Tibial nerve (tissue), 4 donors: ENCODE results near the gene SYNCRIP. TPM values are rescaled to one million over a fixed set of nuclear protein-coding genes. Genes with fewer than 3 reads are reported as not detected.
A peak's percentile ranks its signal among the peaks of the same experiment; 100 is the strongest.

Source experiments
- DNase-seq, 2 donors: peaks; one replicate each; pipeline ENCODE4 v3.0.0-alpha.2; 2019; ENCODE audit warnings: low spot score in 2 of 2
- H3K27ac ChIP-seq, 4 donors: fragments of 200-600 bp; sonication (generic) in 3 of 4; one replicate each; pipeline ENCODE4 v1.5.1; 2017 to 2019; ENCODE audit warnings: mild to moderate bottlenecking in 1 of 4
- H3K27me3 ChIP-seq, 2 donors: fragments of 200-600 bp; sonication (generic) in 1 of 2; one replicate each; pipeline versions ENCODE4 v1.5.1 to v1.6.0; 2017 to 2019
- H3K36me3 ChIP-seq, 3 donors: fragments of 200-600 bp; sonication (generic); one replicate each; pipeline ENCODE4 v1.5.1; 2018 to 2019
- H3K4me1 ChIP-seq, 4 donors: fragments of 200-600 bp; sonication (generic) in 3 of 4; one replicate each; pipeline ENCODE4 v1.5.1; 2017 to 2019
- H3K4me3 ChIP-seq, 4 donors: fragments of 200-600 bp; sonication (generic) in 3 of 4; one replicate each; pipeline ENCODE4 v1.5.1; 2017 to 2019; ENCODE audit warnings: mild to moderate bottlenecking in 1 of 4, moderate library complexity in 1 of 4
- H3K9me3 ChIP-seq, 4 donors: fragments of 200-600 bp; sonication (generic) in 3 of 4; one replicate each; pipeline ENCODE4 v1.5.1; 2017 to 2019
- CTCF ChIP-seq, 5 experiments: fragments of 200-600 bp in 3 of 5; fragments of 450-650 bp in 2 of 5; sonication (generic) in 3 of 5; IDR thresholded peaks; one replicate each; pipeline ENCODE4 v1.5.1; 2016 to 2019; ENCODE audit warnings: antibody characterized with exemption in 5 of 5, mild to moderate bottlenecking in 3 of 5, moderate library complexity in 2 of 5
- EP300 ChIP-seq, 2 donors: sonication (generic); formaldehyde crosslinking; IDR thresholded peaks; one replicate each; pipeline ENCODE4 v1.6.1; 2017; ENCODE audit warnings: antibody characterized with exemption in 2 of 2, mild to moderate bottlenecking in 1 of 2
- POLR2A ChIP-seq, 2 donors: fragments of 450-650 bp; IDR thresholded peaks; one replicate each; pipeline ENCODE4 v1.6.1; 2017; ENCODE audit warnings: antibody characterized with exemption in 2 of 2, mild to moderate bottlenecking in 2 of 2, moderate library complexity in 2 of 2
- WGBS, 2 donors: methylation state at CpG; one replicate each; pipeline ENCODE4 v1.1.5; 2018; 5-methylcytosine and 5-hydroxymethylcytosine counted together
- total RNA-seq, 4 donors: library from RNA; depleted of rRNA; stranded (reverse); fragments of >200 nt; gene quantifications; one replicate each; pipeline ENCODE4 v1.1.0, GENCODE V29; 2016

The SYNCRIP gene
- total RNA-seq, 4 donors from 2014 or later = 51.5 to 64.7 (median 53.2) TPM

GRCh38 chr6:85669735-85670194 lies 27.1 kb upstream of the SYNCRIP start:
- TF ChIP-seq POLR2A (IDR thresholded peaks at IDR 0.05) (no peak), CTCF (IDR thresholded peaks at IDR 0.05) (no peak), EP300 (IDR thresholded peaks at IDR 0.05) (no peak)
- Histone ChIP-seq H3K27me3 (no peaks in the 10 kb centered on the region), H3K27ac (peak overlapping the region in 1 of 4 donors; percentile 28), H3K4me3 (no peak overlapping the region), H3K4me1 (peaks cover 0 to 39% (median 12%) of the 10 kb centered on the region in 4 donors), H3K9me3 (peaks cover 0 to 4% (median 0%) of the 10 kb centered on the region in 4 donors), H3K36me3 (peaks cover 0 to 40% (median 0%) of the 10 kb centered on the region in 3 donors)
- 42 to 44% methylated on average over 4 of the region's 4 CpGs for WGBS, 2 donors
- no peak for DNase-seq

GRCh38 chr6:85662251-85662650 lies 19.6 kb upstream of the SYNCRIP start:
- H3K4me3 ChIP-seq = no peak overlapping the region
- no peaks in the 10 kb centered on the region for H3K4me1 ChIP-seq
- H3K27ac ChIP-seq = no peak overlapping the region
- no peak for DNase-seq
- no peaks in the 10 kb centered on the region for H3K27me3 ChIP-seq
- peaks cover 0 to 76% (median 0%) of the 10 kb centered on the region in 3 donors for H3K36me3 ChIP-seq
- H3K9me3 ChIP-seq = peaks cover 0 to 10% (median 0%) of the 10 kb centered on the region in 4 donors
- TF ChIP-seq POLR2A (IDR thresholded peaks at IDR 0.05) (no peak), EP300 (IDR thresholded peaks at IDR 0.05) (no peak), CTCF (IDR thresholded peaks at IDR 0.05) (no peak)

- 73 to 79% methylated on average over 6 of the region's 6 CpGs for WGBS, 2 donors
- peaks cover 0 to 57% (median 0%) of the 10 kb centered on the region in 3 donors for H3K36me3 ChIP-seq
- TF ChIP-seq EP300 (IDR thresholded peaks at IDR 0.05) (no peak), CTCF (IDR thresholded peaks at IDR 0.05) (no peak), POLR2A (IDR thresholded peaks at IDR 0.05) (no peak)
- no peak overlapping the region for H3K27ac ChIP-seq
- no peaks in the 10 kb centered on the region for H3K4me1 ChIP-seq
- DNase-seq = no peak
- no peak overlapping the region for H3K4me3 ChIP-seq
- H3K9me3 ChIP-seq = peaks cover 0 to 8% (median 0%) of the 10 kb centered on the region in 4 donors
- H3K27me3 ChIP-seq = no peaks in the 10 kb centered on the region
Observed at GRCh38 chr6:85660181-85660611, 17.5 kb upstream of the SYNCRIP start.

- no peaks in the 10 kb centered on the region for H3K27me3 ChIP-seq
Observed at GRCh38 chr6:85650606-85651005, 7.9 kb upstream of the SYNCRIP start.

More at GRCh38 chr6:85650606-85651005, 7.9 kb upstream of the SYNCRIP start:
- H3K36me3 ChIP-seq = peaks cover 0 to 4% (median 0%) of the 10 kb centered on the region in 3 donors
- TF ChIP-seq CTCF (IDR thresholded peaks at IDR 0.05) (no peak), POLR2A (IDR thresholded peaks at IDR 0.05) (no peak), EP300 (IDR thresholded peaks at IDR 0.05) (no peak)
- DNase-seq = no peak
- peaks cover 0 to under 1% (median 0%) of the 10 kb centered on the region in 4 donors for H3K4me1 ChIP-seq
- no peak overlapping the region for H3K4me3 ChIP-seq
- WGBS, 2 donors = 75 to 84% methylated on average over 1 of the region's 1 CpG
- no peaks in the 10 kb centered on the region for H3K9me3 ChIP-seq
- H3K27ac ChIP-seq = no peak overlapping the region
